ENCODE results near the gene KCND2.

Gene KCND2

GRCh38 chr7:120582916-120583315 lies 309.9 kb downstream of the KCND2 start:
- H3K4me3 ChIP-seq (replicated peaks; ENCODE audit: low read depth, low read length): no peak overlapping the region
- no peak for TF ChIP-seq CTCF (IDR thresholded peaks at IDR 0.05; ENCODE audit: low read length, missing control alignments)
- DNase-seq (ENCODE audit: low read depth): no peak

DNA sequence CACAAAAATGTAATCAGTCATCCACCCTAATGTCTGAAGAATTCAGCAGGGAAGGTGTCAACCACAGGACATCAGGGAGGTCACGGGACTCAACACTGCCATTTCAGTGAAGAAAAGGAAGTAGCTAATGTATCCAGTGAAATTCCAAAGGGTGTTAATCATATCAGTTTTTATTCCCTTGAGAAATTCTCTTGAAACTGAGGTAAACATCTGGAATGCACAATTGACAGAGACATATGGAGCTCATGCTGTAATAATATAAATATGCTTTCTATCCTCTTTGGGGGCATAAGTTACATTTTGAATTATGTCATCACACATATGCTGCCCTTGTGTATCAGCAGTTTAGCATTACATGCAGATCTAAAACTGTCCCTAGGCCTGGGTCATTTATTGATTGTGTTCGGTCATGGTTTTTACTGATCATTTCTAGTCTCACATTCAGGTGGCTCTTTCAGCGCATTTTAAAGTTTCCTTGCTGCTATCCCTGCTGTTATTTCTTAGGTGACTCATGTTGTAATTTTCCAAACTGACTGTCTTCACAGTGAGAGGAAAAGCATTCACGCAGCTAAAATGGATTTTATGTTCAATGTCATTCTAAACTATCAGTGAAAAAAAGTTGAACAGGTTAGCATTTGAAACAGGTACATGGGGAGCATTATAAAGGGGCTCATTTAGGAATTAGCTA lies 311.1 kb downstream of the KCND2 start:
- H3K4me3 ChIP-seq (replicated peaks; ENCODE audit: low read depth, low read length): no peak overlapping the region
- TF ChIP-seq CTCF (IDR thresholded peaks at IDR 0.05; ENCODE audit: low read length, missing control alignments): no peak
- DNase-seq (ENCODE audit: low read depth): peak; percentile 62

DNA sequence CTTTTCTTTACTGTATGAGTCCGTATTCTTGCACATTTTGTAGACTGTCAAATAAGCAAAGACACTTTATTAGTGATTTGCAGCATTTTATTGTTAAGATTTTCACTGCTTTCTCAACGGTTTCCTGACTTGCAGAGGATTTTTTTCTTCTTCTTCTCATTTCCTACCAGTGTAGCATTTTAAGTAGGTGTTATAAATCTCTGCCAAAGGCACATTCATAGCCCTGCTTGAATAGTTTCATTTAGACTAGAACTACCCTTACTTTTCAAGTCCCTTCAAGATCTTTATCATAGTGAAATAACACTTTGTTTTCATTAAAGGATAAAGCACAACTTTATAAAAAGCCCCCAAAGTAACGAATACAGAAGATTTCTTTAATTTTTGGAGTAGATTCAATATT lies 313.6 kb downstream of the KCND2 start:
- no peak for TF ChIP-seq CTCF (IDR thresholded peaks at IDR 0.05; ENCODE audit: low read length, missing control alignments)
- no peak overlapping the region for H3K4me3 ChIP-seq (replicated peaks; ENCODE audit: low read depth, low read length)
- DNase-seq (ENCODE audit: low read depth): no peak

GRCh38 chr7:120587243-120587642 lies 314.3 kb downstream of the KCND2 start:
- no peak for TF ChIP-seq CTCF (IDR thresholded peaks at IDR 0.05; ENCODE audit: low read length, missing control alignments)
- DNase-seq (ENCODE audit: low read depth): no peak
- H3K4me3 ChIP-seq (replicated peaks; ENCODE audit: low read depth, low read length): no peak overlapping the region

DNA sequence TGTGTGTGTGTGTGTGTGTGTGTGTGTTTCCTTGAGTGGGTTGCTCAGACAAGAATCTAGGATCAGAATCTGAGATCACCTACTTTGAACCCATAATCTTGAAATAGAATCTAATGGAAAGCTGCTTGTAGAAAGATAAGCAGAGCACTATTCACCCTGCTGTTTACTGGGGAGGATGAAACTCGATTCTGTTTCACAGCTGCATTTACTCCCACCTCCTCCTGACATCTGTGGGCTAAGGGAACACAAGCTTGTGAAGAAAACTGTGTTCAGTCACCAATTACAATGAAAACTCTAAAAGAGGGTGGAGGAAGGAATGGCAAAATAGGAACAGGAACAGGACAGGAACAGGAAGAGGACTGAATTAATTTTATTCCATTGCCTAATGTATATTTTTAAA lies 315.4 kb downstream of the KCND2 start:
- H3K4me3 ChIP-seq (replicated peaks; ENCODE audit: low read depth, low read length): no peak overlapping the region
- DNase-seq (ENCODE audit: low read depth): no peak
- no peak for TF ChIP-seq CTCF (IDR thresholded peaks at IDR 0.05; ENCODE audit: low read length, missing control alignments)

DNA sequence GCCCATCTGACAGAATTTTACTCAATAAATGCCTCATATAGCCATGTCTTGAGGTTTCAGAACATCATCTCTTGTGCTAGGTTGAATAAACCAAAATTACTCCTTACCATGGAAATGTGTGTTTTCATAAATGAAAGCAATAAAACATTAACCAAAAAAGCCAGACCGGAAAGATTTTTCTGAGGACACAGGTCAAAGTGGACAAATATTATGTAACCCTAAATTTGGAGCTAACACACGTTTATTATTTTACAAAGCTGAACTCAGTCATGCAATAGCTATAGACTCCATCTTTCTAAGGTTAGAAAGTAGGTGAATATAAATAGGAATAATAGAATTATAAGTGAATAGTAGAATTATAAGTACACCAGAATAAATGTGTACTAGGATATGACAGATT lies 315.9 kb downstream of the KCND2 start:
- TF ChIP-seq CTCF (IDR thresholded peaks at IDR 0.05; ENCODE audit: low read length, missing control alignments): no peak
- H3K4me3 ChIP-seq (replicated peaks; ENCODE audit: low read depth, low read length): no peak overlapping the region
- no peak for DNase-seq (ENCODE audit: low read depth)

- no peak for TF ChIP-seq CTCF (IDR thresholded peaks at IDR 0.05; ENCODE audit: low read length, missing control alignments)
- DNase-seq (ENCODE audit: low read depth): no peak
- no peak overlapping the region for H3K4me3 ChIP-seq (replicated peaks; ENCODE audit: low read depth, low read length)
Measured at GRCh38 chr7:120600607-120601006, 327.6 kb downstream of the KCND2 start.
